Thyroid gland (tissue), 4 donors: Measurements from ENCODE around the gene FOXN4.

ENCODE experiments used
- POLR2A ChIP-seq, 2 donors: fragments of 450-650 bp; IDR thresholded peaks; one replicate each; pipeline ENCODE4 v1.6.1; 2017; ENCODE audit warnings: antibody characterized with exemption in 2 of 2, mild to moderate bottlenecking in 2 of 2, moderate library complexity in 1 of 2
- TF ChIP-seq, protein P1 (sequence below), 6 experiments: fragments of 200-600 bp in 3 of 6; fragments of 450-650 bp in 3 of 6; sonication (generic) in 3 of 6; IDR thresholded peaks; one replicate each; pipeline ENCODE4 v1.5.1; 2016 to 2019; ENCODE audit warnings: antibody characterized with exemption in 6 of 6, mild to moderate bottlenecking in 2 of 6, inconsistent platforms in 1 of 6, moderate library complexity in 1 of 6

DNA sequence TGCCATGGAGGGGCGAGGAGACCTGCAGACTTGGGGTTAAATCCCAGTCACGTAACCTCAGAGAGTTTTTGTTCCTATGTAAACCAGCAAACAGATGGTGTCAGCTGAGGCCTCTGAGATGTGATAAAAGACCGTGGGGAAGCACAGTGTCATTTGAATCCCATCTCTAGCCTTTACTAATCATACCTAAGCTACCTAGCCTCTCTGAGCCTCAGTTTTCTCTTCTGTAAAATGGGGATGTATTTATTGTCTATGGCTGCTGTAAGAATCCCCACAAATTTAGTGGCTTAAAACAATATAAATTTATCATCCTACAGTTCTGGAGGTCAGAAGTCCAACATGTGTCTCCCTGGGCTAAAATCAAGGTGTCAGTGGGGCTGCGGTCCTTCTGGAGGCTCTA, 33.9 kb downstream of the FOXN4 start:
- TF ChIP-seq, protein P1, sequence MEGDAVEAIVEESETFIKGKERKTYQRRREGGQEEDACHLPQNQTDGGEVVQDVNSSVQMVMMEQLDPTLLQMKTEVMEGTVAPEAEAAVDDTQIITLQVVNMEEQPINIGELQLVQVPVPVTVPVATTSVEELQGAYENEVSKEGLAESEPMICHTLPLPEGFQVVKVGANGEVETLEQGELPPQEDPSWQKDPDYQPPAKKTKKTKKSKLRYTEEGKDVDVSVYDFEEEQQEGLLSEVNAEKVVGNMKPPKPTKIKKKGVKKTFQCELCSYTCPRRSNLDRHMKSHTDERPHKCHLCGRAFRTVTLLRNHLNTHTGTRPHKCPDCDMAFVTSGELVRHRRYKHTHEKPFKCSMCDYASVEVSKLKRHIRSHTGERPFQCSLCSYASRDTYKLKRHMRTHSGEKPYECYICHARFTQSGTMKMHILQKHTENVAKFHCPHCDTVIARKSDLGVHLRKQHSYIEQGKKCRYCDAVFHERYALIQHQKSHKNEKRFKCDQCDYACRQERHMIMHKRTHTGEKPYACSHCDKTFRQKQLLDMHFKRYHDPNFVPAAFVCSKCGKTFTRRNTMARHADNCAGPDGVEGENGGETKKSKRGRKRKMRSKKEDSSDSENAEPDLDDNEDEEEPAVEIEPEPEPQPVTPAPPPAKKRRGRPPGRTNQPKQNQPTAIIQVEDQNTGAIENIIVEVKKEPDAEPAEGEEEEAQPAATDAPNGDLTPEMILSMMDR (IDR thresholded peaks at IDR 0.05): no peak
- no peak for TF ChIP-seq POLR2A (IDR thresholded peaks at IDR 0.05)
